HG02870 (cell line): ENCODE measurements around the gene TCF12.
"Not testable (repeated sequence)": the region's sequence is repeated elsewhere in the genome, so short reads cannot be mapped to it uniquely, and the experiment has no call there.

Experiments used
- ATAC-seq: cut with Tn5 transposase; IDR thresholded peaks from one replicate; pipeline ENCODE4 v1.9.1; 2021; ENCODE audit warnings: mild to moderate bottlenecking, moderate library complexity; ENCODE audit not compliant: unreplicated experiment

The TCF12 gene

GRCh38 chr15:57014896-57015295, 96.5 kb downstream of the TCF12 start:
- ATAC-seq: not testable (repeated sequence)

DNA sequence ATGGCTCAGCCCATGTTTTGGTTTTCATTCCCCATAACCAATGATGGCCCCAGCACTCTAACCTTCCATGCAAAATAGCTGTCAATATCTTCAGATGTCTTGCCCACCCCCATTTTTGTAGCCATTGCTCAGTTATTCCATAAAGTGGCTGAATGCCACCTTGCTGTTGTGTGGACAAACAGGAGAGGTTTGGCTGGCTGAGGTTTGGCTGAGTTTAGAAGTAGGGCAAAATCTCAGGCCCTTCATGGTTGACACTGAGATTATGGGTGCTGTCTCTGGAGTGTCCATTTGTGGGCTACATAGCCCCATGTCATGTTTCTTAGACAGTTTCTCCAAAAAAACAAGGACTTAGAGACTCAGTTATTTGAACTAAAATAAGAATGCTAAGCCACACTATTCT, 96.9 kb downstream of the TCF12 start:
- no peak for ATAC-seq

- ATAC-seq: no peak
Observed at GRCh38 chr15:57015897-57016296, 97.5 kb downstream of the TCF12 start.

- ATAC-seq: no peak
Observed at GRCh38 chr15:57017024-57017423, 98.6 kb downstream of the TCF12 start.

- no peak for ATAC-seq
Observed at GRCh38 chr15:57018151-57018550, 99.7 kb downstream of the TCF12 start.

- no peak for ATAC-seq
Observed at GRCh38 chr15:57019496-57020160, 101.2 kb downstream of the TCF12 start.

- ATAC-seq: no peak
Observed at GRCh38 chr15:57025264-57025926, 107.0 kb downstream of the TCF12 start.

DNA sequence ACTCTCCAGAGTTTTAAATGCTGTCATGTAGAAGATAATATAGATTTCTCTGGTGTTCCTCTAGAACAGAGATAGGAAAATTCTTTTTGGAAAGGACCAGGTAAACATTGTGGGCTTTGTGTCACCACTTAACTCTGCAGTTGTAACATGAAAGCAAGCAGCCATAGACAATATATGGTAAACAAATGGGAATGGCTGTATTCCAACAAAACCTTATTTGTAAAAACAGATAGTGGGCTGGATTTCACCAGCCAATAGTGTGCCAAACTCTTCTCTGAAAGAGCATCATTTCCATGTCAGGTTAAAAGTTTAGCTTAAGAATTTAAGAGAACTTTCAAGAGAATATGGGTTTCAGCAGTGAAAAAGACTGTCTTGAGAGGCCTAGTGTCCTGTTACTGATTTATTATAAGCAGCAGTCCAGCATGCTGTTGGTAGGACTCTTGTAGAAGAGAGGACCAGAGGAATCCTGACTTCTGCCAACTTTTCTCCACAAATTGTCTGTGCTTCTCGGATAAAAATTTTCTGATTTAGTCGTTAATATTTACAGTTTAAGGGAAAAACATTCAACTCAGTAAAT, 107.7 kb downstream of the TCF12 start:
- ATAC-seq: no peak

DNA sequence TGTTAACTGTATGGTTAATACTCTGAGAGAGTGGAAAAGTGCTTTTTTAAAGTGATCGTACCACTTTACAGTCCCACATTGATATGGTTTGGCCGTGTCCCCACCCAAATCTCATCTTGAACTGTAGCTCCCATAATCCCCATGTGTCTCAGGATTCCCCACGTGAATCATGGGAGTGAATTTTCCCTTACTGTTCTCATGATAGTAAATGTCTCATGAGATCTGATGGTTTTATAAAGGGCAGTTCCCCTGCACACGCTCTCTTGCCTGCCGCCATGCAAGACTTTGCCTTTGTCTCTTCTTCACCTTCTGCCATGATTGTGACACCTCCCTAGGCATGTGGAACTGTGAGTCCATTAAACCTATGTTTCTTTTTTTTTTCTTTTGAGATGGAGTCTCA, 109.2 kb downstream of the TCF12 start:
- no peak for ATAC-seq

DNA sequence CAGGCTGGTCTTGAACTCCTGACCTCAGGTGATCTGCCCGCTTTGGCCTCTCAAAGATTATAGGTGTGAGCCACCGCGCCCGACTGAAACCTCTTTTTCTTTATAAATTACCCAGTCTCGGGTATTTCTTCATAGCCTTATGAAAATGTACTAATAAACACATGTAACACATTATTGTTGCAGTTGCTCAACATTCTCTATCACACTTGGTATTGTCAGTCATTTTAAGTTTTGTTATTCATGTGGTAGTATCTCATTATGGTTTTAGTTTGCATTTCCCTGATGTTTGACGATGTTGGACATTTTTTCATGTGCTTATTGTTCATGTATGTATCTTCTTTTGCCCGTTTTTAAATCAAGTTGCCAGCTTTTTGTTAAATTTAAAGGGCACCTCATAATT, 109.7 kb downstream of the TCF12 start:
- no peak for ATAC-seq

GRCh38 chr15:57030011-57030410, 111.6 kb downstream of the TCF12 start:
- ATAC-seq: no peak

DNA sequence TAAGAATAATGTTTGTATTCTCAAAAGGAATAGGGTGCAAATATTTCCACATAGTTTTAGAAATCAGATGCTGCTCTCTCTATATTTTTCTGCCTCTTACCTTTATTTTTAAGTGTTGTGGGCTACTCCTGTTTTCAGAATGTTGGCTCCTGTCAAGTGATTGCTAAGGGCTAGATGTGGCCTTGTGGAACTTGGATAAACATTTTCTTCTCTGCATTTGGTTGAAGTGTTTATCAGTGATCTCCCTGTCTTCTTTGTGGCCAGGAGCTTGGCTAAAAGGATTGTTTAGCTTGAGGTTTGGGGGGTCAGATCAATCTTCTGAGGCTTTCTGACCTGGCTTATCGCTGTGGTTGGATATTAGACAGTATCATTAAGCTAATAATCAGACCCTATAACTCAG, 112.6 kb downstream of the TCF12 start:
- ATAC-seq: no peak

DNA sequence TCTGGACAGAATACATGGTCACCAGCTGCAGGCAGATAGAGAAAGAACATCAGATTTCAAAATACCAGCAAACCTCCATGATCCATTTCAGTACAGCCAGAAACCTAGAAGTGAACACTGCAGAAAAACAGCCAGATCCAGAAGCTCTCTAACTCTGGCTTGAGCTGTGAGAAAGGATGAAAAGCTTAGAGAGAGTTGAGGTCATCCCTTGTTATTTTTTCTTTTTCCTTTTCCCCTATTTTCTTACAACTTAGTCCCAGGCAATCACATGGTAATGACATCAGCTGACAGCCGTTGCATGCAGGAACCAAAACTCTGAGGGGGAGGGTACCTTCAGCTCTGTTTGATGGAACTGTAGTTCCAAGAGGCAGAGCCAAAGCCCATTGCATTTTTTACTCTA, 113.2 kb downstream of the TCF12 start:
- ATAC-seq: no peak

- ATAC-seq: no peak
Observed at GRCh38 chr15:57032338-57032737, 113.9 kb downstream of the TCF12 start.

GRCh38 chr15:57033715-57034439, 115.4 kb downstream of the TCF12 start:
- no peak for ATAC-seq

GRCh38 chr15:57034613-57035012, 116.2 kb downstream of the TCF12 start:
- ATAC-seq: no peak

DNA sequence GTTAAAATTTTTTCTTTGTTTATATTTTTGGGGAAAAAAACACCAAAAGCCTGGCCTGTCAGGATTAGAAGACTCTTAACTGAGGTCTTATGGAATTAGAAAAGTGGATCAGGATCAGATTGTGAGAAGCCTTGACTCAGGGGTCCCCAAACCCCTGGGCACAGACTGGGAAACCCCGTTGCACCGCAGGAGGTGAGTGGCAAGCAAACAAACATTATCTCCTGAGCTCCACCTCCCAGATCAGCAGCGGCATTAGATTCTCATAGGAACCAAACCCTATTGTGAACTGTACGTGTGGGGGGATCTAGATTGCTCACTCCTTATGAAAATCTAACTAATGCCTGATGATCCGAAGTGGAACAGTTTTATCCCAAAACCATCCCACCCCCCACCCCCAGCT, 117.2 kb downstream of the TCF12 start:
- no peak for ATAC-seq

DNA sequence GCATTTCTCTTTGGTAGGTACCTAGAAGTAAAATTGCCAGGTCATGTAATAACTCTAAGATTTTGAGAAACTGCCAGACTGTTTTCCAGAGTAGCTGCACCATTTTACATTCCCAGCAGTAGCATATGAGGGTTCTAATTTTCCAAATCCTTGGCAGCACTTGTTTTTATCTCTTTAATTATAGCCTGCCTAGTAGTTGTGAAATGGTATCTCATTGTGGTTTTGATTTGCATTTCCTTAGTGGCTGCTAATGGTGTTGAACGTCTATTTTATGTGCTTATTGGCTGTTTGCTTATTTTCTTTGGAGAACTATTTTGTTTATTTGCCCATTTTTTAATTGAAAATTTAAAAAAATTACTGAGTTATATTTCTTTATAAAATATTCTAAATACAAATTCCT, 117.9 kb downstream of the TCF12 start:
- no peak for ATAC-seq

DNA sequence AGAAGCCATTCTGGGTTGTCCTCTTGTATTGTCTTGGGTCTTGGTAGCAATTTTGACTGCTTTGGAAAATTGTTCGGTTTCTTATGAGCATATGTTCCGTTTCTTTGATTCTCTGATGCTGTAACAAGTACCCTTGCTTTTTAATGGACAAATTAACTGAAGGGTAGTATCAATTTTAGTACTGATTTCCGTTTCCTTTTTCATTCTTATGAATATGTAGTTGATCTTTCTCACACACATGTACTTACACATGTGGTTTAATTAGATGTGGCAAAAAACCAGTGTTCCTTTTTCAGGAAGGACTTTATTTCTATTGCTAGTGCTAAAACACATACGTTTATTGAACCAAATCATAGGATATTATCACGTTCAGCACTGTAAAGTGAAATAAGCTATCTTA, 119.1 kb downstream of the TCF12 start:
- ATAC-seq: no peak

GRCh38 chr15:57038040-57038439, 119.6 kb downstream of the TCF12 start:
- ATAC-seq: no peak

GRCh38 chr15:57038496-57038895, 120.1 kb downstream of the TCF12 start:
- ATAC-seq: no peak

DNA sequence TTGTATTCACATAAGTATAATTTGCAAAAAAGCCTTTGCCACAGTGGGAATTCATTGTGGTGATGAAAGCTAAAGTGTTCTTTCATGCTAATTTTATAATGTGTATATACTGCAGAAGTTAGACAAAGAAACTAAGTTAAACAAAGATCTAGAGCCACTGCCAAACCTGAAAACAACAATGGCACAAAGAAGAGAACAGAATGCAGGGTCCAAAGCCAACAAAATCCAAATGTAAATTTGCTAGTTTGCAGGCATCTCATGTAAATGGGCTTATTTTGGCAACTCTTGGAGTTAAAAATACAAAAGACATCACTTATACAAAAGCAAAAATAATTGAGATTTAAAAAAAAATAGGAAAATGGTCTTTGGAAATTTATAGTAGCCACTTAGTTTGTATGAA, 123.0 kb downstream of the TCF12 start:
- ATAC-seq: no peak
